Erythroblast (primary cell): ENCODE measurements around the gene SDK2.

Experiments
- GATA1 ChIP-seq: IDR thresholded peaks from 2 replicates; pipeline ENCODE4 v1.6.1; 2011; ENCODE audit warnings: low read depth, mild to moderate bottlenecking, control low read depth, low read length, moderate library complexity
- POLR2A ChIP-seq: IDR thresholded peaks from 2 replicates; pipeline ENCODE4 v1.6.1; 2011; ENCODE audit warnings: mild to moderate bottlenecking, low read length

GRCh38 chr17:73635101-73635817 lies 9.0 kb downstream of the SDK2 start:
- TF ChIP-seq POLR2A (no peak), GATA1 (no peak)
